Spleen (tissue), 7 donors: ENCODE data around the gene TLK1.
"Not testable (repeated sequence)": the region's sequence is repeated elsewhere in the genome, so short reads cannot be mapped to it uniquely, and the experiment has no call there.

ENCODE experiments used
- POLR2A ChIP-seq, 3 donors: fragments of 450-650 bp; IDR thresholded peaks; one replicate each; pipeline ENCODE4 v1.5.1; 2017; ENCODE audit warnings: antibody characterized with exemption in 3 of 3, mild to moderate bottlenecking in 1 of 3
- POLR2AphosphoS5 ChIP-seq, 3 donors: sonication (generic); formaldehyde crosslinking; IDR thresholded peaks; one replicate each; pipeline ENCODE4 v1.5.1; 2017; ENCODE audit warnings: antibody characterized with exemption in 3 of 3
- TF ChIP-seq, protein P1 (sequence below), 11 experiments: fragments of 200-600 bp in 7 of 11; fragments of 450-650 bp in 4 of 11; sonication (generic) in 4 of 11; IDR thresholded peaks in 8 of 11; conservative IDR thresholded peaks in 3 of 11; 1 replicate in 7 of 11; 2 replicates in 4 of 11; pipeline versions ENCODE4 v1.4.0 to v1.8.0; 2016 to 2021; ENCODE audit warnings: antibody characterized with exemption in 11 of 11, inconsistent platforms in 4 of 11, mild to moderate bottlenecking in 1 of 11
- donor health status: DM: no; HTN: no; CAD: no; lungs with moderate emphysema.
- donor health status: DM: no; HTN: no; CAD: no.
- donor health status: DM: no; HTN: no; CAD: no.

DNA sequence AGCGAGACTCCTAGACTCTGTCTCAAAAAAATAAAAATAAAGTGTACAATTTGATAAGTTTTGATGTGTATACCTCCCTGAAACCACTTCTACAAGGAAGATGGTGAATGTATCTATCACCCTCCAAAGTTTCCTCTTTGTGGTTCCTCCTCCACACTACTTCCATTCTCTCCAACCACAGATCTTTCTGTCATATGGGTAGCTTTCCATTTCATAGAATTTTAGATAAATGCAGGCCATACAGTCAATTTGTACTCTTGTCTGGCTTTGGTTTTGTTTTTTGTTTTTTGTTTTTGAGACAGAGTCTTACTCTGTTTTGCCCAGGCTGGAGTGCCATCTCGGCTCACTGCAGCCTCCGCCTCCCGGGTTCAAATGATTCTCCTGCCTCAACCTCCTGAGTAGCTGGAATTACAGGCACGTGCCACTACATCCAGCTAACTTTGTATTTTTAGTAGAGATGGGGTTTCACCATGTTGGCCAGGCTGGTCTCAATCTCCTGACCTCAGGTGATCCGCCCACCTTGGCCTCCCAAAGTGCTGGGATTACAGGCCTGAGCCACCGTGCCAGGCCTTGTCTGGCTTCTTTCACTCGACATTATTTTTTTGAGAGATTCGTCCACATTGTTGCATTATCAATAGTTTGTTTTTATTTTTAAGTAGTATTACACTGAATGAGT, 2.0 kb upstream of the TLK1 start:
- not testable (repeated sequence) for TF ChIP-seq POLR2AphosphoS5, POLR2A (IDR thresholded peaks at IDR 0.05)
- TF ChIP-seq, protein P1, sequence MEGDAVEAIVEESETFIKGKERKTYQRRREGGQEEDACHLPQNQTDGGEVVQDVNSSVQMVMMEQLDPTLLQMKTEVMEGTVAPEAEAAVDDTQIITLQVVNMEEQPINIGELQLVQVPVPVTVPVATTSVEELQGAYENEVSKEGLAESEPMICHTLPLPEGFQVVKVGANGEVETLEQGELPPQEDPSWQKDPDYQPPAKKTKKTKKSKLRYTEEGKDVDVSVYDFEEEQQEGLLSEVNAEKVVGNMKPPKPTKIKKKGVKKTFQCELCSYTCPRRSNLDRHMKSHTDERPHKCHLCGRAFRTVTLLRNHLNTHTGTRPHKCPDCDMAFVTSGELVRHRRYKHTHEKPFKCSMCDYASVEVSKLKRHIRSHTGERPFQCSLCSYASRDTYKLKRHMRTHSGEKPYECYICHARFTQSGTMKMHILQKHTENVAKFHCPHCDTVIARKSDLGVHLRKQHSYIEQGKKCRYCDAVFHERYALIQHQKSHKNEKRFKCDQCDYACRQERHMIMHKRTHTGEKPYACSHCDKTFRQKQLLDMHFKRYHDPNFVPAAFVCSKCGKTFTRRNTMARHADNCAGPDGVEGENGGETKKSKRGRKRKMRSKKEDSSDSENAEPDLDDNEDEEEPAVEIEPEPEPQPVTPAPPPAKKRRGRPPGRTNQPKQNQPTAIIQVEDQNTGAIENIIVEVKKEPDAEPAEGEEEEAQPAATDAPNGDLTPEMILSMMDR (IDR thresholded peaks at IDR 0.05 in 8 of 11, conservative IDR thresholded peaks at IDR 0.05 in 3 of 11) = not testable (repeated sequence)
